Aorta (tissue), 5 donors: ENCODE results near the gene SLC50A1. TPM values are rescaled to one million over a fixed set of nuclear protein-coding genes. Genes with fewer than 3 reads are reported as not detected.
A peak's percentile ranks its signal among the peaks of the same experiment; 100 is the strongest.

Source experiments
- ATAC-seq: fragments of 200-7000 bp; cut with Tn5 transposase; one replicate; pipeline ENCODE4 v1.9.1; 2022; ENCODE audit warnings: moderate library complexity; ENCODE audit not compliant: low FRiP score
- DNase-seq, 2 donors: peaks; one replicate each; pipeline ENCODE4 v3.0.0-alpha.2; 2020
- H3K27ac ChIP-seq, 2 donors: one replicate each; pipeline ENCODE4 v1.5.1; 2013; ENCODE audit warnings: low read length in 2 of 2, mild to moderate bottlenecking in 2 of 2, moderate library complexity in 2 of 2, control low read depth in 1 of 2, inconsistent platforms in 1 of 2, low read depth in 1 of 2
- H3K27me3 ChIP-seq, 2 donors: one replicate each; pipeline ENCODE4 v1.6.1; 2013; ENCODE audit warnings: control low read depth in 1 of 2, low read length in 1 of 2, mild to moderate bottlenecking in 1 of 2, moderate library complexity in 1 of 2; ENCODE audit not compliant: insufficient read depth in 2 of 2, control insufficient read depth in 1 of 2
- H3K36me3 ChIP-seq, 2 donors: one replicate each; pipeline ENCODE4 v1.6.1; 2013; ENCODE audit warnings: control low read depth in 1 of 2, low read length in 1 of 2, mild to moderate bottlenecking in 1 of 2; ENCODE audit not compliant: insufficient read depth in 2 of 2, control insufficient read depth in 1 of 2
- H3K4me1 ChIP-seq, 2 donors: one replicate each; pipeline ENCODE4 v1.6.1; 2013; ENCODE audit warnings: low read length in 2 of 2, control low read depth in 1 of 2, mild to moderate bottlenecking in 1 of 2, moderate library complexity in 1 of 2; ENCODE audit not compliant: insufficient read depth in 2 of 2, control insufficient read depth in 1 of 2
- H3K4me3 ChIP-seq, 2 donors: one replicate each; pipeline ENCODE4 v1.5.1; 2013; ENCODE audit warnings: low read length in 2 of 2, control low read depth in 1 of 2, mild to moderate bottlenecking in 1 of 2
- H3K9me3 ChIP-seq: one replicate; pipeline ENCODE4 v1.6.1; 2013; ENCODE audit warnings: mild to moderate bottlenecking, low read length; ENCODE audit not compliant: control insufficient read depth
- WGBS, 2 donors: extraction: QIAGEN DNeasy Blood & Tissue Kit; methylation state at CpG; one replicate each; pipeline ENCODE4 v1.1.7; 2013; 5-methylcytosine and 5-hydroxymethylcytosine counted together
- intact Hi-C, 2 donors: fragments of 100-400 bp; cut with DNase I; formaldehyde crosslinking; loops; one replicate each; pipeline versions ENCODE4 v1.14.2 to v1.15.0; 2022
- long read RNA-seq, 2 donors: library from polyadenylated mRNA; unstranded; transcript quantifications; one replicate each; pipeline ENCODE4 v2.0.0, GENCODE V29; 2020 to 2021
- polyA plus RNA-seq, 2 donors: library from polyadenylated mRNA; stranded (reverse); fragments of 200-250 nt; gene quantifications; one replicate each; pipeline ENCODE4 v1.2.3, GENCODE V29; 2013
- total RNA-seq, 2 donors: library from RNA; stranded (reverse); fragmentation: NEBNext Ultra II Directional; extraction: Animal tissue kit (Norgen Biotek cat#: 25700); gene quantifications; one replicate each; pipeline ENCODE4 v1.2.1, GENCODE V29; 2021
- donor health status: healthy with polysubstance abuse.
- donor health status: Bipolar disorder and iron deficiency.
- donor health status: DM: no; HTN: no; CAD: no.
- donor health status: DM: no; HTN: no; CAD: no.
- donor health status: DM: yes; HTN: yes; CAD: no.

The SLC50A1 gene
- 10 to 100 TPM; 19.8 to 26.8 TPM for total RNA-seq
- polyA plus RNA-seq = 10 to 100 TPM; 22.7 to 28.2 TPM
- long read RNA-seq, donor 1, transcript SLC50A1-203 (6 exons, 1,300 nt) = major isoform, 6 of 24 reads
- long read RNA-seq, donor 1, partial matches to known transcripts = 2 of 24 reads
- long read RNA-seq, donor 1, other reads (novel, unspliced or antisense) = 8 of 24 reads
- long read RNA-seq, donor 2, transcript SLC50A1-203 (6 exons, 1,300 nt) = major isoform, 6 of 16 reads
- long read RNA-seq, donor 2, partial matches to known transcripts = 3 of 16 reads
- long read RNA-seq, donor 2, other reads (novel, unspliced or antisense) = 6 of 16 reads

GRCh38 chr1:155135415-155136028, at the start of gene SLC50A1:
Gene SLC50A1, plus strand, starts transcription at chr1:155135852. Its CDS starts 60 bp downstream, at chr1:155135912.
- peak; percentile 97 to 98 for DNase-seq
- intact Hi-C loops = no loop called here
- 0 to 1% methylated on average over 52 of the region's 52 CpGs for WGBS, 2 donors
- Histone ChIP-seq H3K27me3 (no peaks in the 10 kb centered on the region), H3K4me1 (no peaks in the 10 kb centered on the region), H3K27ac (peak within 1 kb of the TSS in 1 of 2 donors; percentile 87), H3K4me3 (peak within 1 kb of the TSS; percentile 46 to 51), H3K9me3 (no peaks in the 10 kb centered on the region), H3K36me3 (no peaks in the 10 kb centered on the region)
- peak; percentile 97 for ATAC-seq

DNA sequence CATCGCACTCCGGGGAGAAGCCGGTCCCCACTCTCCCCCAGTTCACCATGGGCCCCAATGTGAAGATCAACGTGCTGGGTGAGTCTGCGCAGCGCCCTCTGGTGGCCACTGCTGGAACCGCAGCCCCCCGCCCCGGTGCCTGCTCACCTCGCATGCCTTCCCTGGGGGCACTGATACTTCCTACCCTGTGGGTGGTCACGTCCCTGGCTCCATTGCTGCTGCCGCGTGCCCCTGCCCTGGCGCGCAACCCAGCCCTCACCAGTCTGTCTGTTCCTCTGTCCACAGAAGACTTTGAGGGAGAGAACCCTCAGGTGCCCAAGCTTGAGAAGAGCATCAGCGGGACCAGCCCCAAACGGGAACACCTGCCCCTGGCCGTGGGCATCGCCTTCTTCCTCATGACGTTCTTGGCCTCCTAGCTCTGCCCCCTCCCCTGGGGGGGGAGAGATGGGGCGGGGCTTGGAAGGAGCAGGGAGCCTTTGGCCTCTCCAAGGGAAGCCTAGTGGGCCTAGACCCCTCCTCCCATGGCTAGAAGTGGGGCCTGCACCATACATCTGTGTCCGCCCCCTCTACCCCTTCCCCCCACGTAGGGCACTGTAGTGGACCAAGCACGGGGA, 49.4 kb upstream of the SLC50A1 start:
- Histone ChIP-seq H3K9me3 (no peaks in the 10 kb centered on the region), H3K27me3 (no peaks in the 10 kb centered on the region), H3K4me1 (no peaks in the 10 kb centered on the region), H3K36me3 (no peaks in the 10 kb centered on the region), H3K27ac (no peak overlapping the region), H3K4me3 (no peak overlapping the region)
- 25 to 28% methylated on average over 24 of the region's 24 CpGs for WGBS, 2 donors
- ATAC-seq (peak; percentile 67), DNase-seq (peak; percentile 75 to 91)
- intact Hi-C loops = no loop called here

- WGBS, 2 donors = 78 to 79% methylated on average over 8 of the region's 8 CpGs
- Histone ChIP-seq H3K9me3 (no peaks in the 10 kb centered on the region), H3K4me3 (no peak overlapping the region), H3K36me3 (no peaks in the 10 kb centered on the region), H3K27me3 (no peaks in the 10 kb centered on the region), H3K4me1 (no peaks in the 10 kb centered on the region), H3K27ac (no peak overlapping the region)
- intact Hi-C loops = no loop called here
- DNase-seq (peak in 1 of 2 donors; percentile 75), ATAC-seq (no peak)
Measured at GRCh38 chr1:155086856-155087535, 48.7 kb upstream of the SLC50A1 start.

GRCh38 chr1:155091071-155092051, 44.3 kb upstream of the SLC50A1 start:
- WGBS, 2 donors = 21 to 26% methylated on average over 29 of the region's 29 CpGs
- DNase-seq = peak; percentile 84 to 94
- H3K9me3 ChIP-seq = no peaks in the 10 kb centered on the region
- H3K4me1 ChIP-seq = no peaks in the 10 kb centered on the region
- H3K4me3 ChIP-seq = no peak overlapping the region
- H3K36me3 ChIP-seq = no peaks in the 10 kb centered on the region
- intact Hi-C loops = loop anchor here (1.0 to 5.0 kb wide), 3 partner anchors 36 to 77 kb away; partner anchors contain the start of gene EFNA1 (in 2 of the 2)
- ATAC-seq = peak; percentile 82
- H3K27me3 ChIP-seq = no peaks in the 10 kb centered on the region
- no peak overlapping the region for H3K27ac ChIP-seq

GRCh38 chr1:155092131-155092530, 43.5 kb upstream of the SLC50A1 start:
- H3K9me3 ChIP-seq = no peaks in the 10 kb centered on the region
- 82 to 87% methylated on average over 6 of the region's 6 CpGs for WGBS, 2 donors
- H3K4me3 ChIP-seq = no peak overlapping the region
- no peak for ATAC-seq
- intact Hi-C loops = loop anchor here (2.0 to 5.0 kb wide), 2 partner anchors 35 to 75 kb away; partner anchors contain the start of gene EFNA1 (in 2 of the 2)
- no peak for DNase-seq
- H3K4me1 ChIP-seq = no peaks in the 10 kb centered on the region
- H3K27me3 ChIP-seq = no peaks in the 10 kb centered on the region
- no peaks in the 10 kb centered on the region for H3K36me3 ChIP-seq
- H3K27ac ChIP-seq = no peak overlapping the region

GRCh38 chr1:155092641-155093040, 43.0 kb upstream of the SLC50A1 start:
- Histone ChIP-seq H3K9me3 (no peaks in the 10 kb centered on the region), H3K27ac (no peak overlapping the region), H3K36me3 (no peaks in the 10 kb centered on the region), H3K27me3 (no peaks in the 10 kb centered on the region), H3K4me1 (no peaks in the 10 kb centered on the region), H3K4me3 (no peak overlapping the region)
- DNase-seq = no peak
- intact Hi-C loops = loop anchor here (2.0 to 5.0 kb wide), 2 partner anchors 35 to 74 kb away; partner anchors contain the start of gene EFNA1 (in 2 of the 2)
- no peak for ATAC-seq
- WGBS, 2 donors = 90 to 92% methylated on average over 12 of the region's 12 CpGs

- 7 to 8% methylated on average over 13 of the region's 13 CpGs for WGBS, 2 donors
- no peak overlapping the region for H3K27ac ChIP-seq
- DNase-seq = peak in 1 of 2 donors; percentile 46
- no peaks in the 10 kb centered on the region for H3K27me3 ChIP-seq
- peak; percentile 34 for ATAC-seq
- intact Hi-C loops = loop anchor here (2.0 to 5.0 kb wide), 2 partner anchors 33 to 73 kb away; partner anchors contain the start of gene EFNA1 (in 2 of the 2)
- H3K4me3 ChIP-seq = no peak overlapping the region
- no peaks in the 10 kb centered on the region for H3K9me3 ChIP-seq
- H3K36me3 ChIP-seq = no peaks in the 10 kb centered on the region
- no peaks in the 10 kb centered on the region for H3K4me1 ChIP-seq
Measured at GRCh38 chr1:155093911-155094621, 41.6 kb upstream of the SLC50A1 start.
